ENCODE measurements around the gene WSB2. TPM values are rescaled to one million over a fixed set of nuclear protein-coding genes. Genes with fewer than 3 reads are reported as not detected.

The WSB2 gene
- total RNA-seq, 1 experiment from 2014 or later = 193 TPM

Other genes with a start within 250 kb of the WSB2 start
- gene KSR2, start 92.2 kb downstream of the WSB2 start, total RNA-seq (2021; ENCODE audit: unreplicated experiment) = 0.15 TPM
- gene RFC5, start 44.5 kb downstream of the WSB2 start, total RNA-seq (2021; ENCODE audit: unreplicated experiment) = 25.0 TPM
- gene VSIG10, start 42.8 kb upstream of the WSB2 start, total RNA-seq (2021; ENCODE audit: unreplicated experiment) = 56.2 TPM
- 168 TPM for gene PEBP1, start 74.9 kb upstream of the WSB2 start, total RNA-seq (2021; ENCODE audit: unreplicated experiment)